ES-I3 (cell line): ENCODE results near the gene COX20.

Experiments
- H3K36me3 ChIP-seq: 2 replicates; pipeline ENCODE4 v1.6.1; 2013; ENCODE audit warnings: mild to moderate bottlenecking, low read length, control low read depth, moderate library complexity; ENCODE audit not compliant: insufficient read depth
- H3K4me1 ChIP-seq: 2 replicates; pipeline ENCODE4 v1.6.1; 2013; ENCODE audit warnings: mild to moderate bottlenecking, control low read depth, low read length; ENCODE audit not compliant: insufficient read depth
- H3K9ac ChIP-seq: 2 replicates; pipeline ENCODE4 v1.6.1; 2013; ENCODE audit warnings: low read depth, mild to moderate bottlenecking, low read length, moderate library complexity
- H3K9me3 ChIP-seq: 2 replicates; pipeline ENCODE4 v1.6.1; 2013; ENCODE audit warnings: mild to moderate bottlenecking, low read length, moderate library complexity; ENCODE audit not compliant: control insufficient read depth, insufficient read depth

The COX20 gene

GRCh38 chr1:244836135-244836521, 670 bp downstream of the COX20 start:
- Histone ChIP-seq H3K9ac (peak overlapping the region; percentile 85), H3K4me1 (peaks cover 5% of the 10 kb centered on the region; the same call in 1 of the 2 replicates), H3K36me3 (peaks cover 4% of the 10 kb centered on the region; the same call in 1 of the 2 replicates), H3K9me3 (no peaks in the 10 kb centered on the region)

- Histone ChIP-seq H3K9me3 (no peaks in the 10 kb centered on the region), H3K4me1 (peaks cover 5% of the 10 kb centered on the region; the same call in 1 of the 2 replicates), H3K36me3 (peaks cover 8% of the 10 kb centered on the region; the same call in 1 of the 2 replicates), H3K9ac (peak overlapping the region; percentile 85)
These were observed 1.1 kb downstream of the COX20 start for GRCh38 chr1:244836584-244836983.

GRCh38 chr1:244837597-244838258, 2.3 kb downstream of the COX20 start:
- H3K4me1 ChIP-seq, result peaks cover 5% of the 10 kb centered on the region; the same call in 1 of the 2 replicates
- H3K36me3 ChIP-seq, result peaks cover 9% of the 10 kb centered on the region; the same call in 1 of the 2 replicates
- H3K9ac ChIP-seq, result 0 out of 2 replicates have a peak overlapping the region, but pooled peaks have one; percentile 85
- no peaks in the 10 kb centered on the region for H3K9me3 ChIP-seq

- Histone ChIP-seq H3K9ac (no peak overlapping the region), H3K9me3 (no peaks in the 10 kb centered on the region), H3K36me3 (peaks cover 18% of the 10 kb centered on the region), H3K4me1 (peaks cover 5% of the 10 kb centered on the region; the same call in 1 of the 2 replicates)
These were observed 4.2 kb downstream of the COX20 start for GRCh38 chr1:244839656-244840055.

- Histone ChIP-seq H3K9me3 (no peaks in the 10 kb centered on the region), H3K36me3 (peaks cover 24% of the 10 kb centered on the region), H3K4me1 (peaks cover 5% of the 10 kb centered on the region; the same call in 1 of the 2 replicates), H3K9ac (no peak overlapping the region)
These were observed 4.8 kb downstream of the COX20 start for GRCh38 chr1:244840219-244840794.

- no peaks in the 10 kb centered on the region for H3K9me3 ChIP-seq
- peaks cover 5% of the 10 kb centered on the region; the same call in 1 of the 2 replicates for H3K4me1 ChIP-seq
- H3K9ac ChIP-seq, result no peak overlapping the region
- H3K36me3 ChIP-seq, result peaks cover 30% of the 10 kb centered on the region
These were observed 5.9 kb downstream of the COX20 start for GRCh38 chr1:244841273-244841927.

GRCh38 chr1:244843148-244843978, 7.9 kb downstream of the COX20 start:
- H3K36me3 ChIP-seq, result peaks cover 36% of the 10 kb centered on the region

GRCh38 chr1:244844155-244845121, 9.0 kb downstream of the COX20 start:
- peaks cover 33% of the 10 kb centered on the region for H3K36me3 ChIP-seq
- H3K4me1 ChIP-seq, result no peaks in the 10 kb centered on the region
- H3K9me3 ChIP-seq, result no peaks in the 10 kb centered on the region
- no peak overlapping the region for H3K9ac ChIP-seq

More at GRCh38 chr1:244843148-244843978, 7.9 kb downstream of the COX20 start:
- Histone ChIP-seq H3K9ac (no peak overlapping the region), H3K4me1 (no peaks in the 10 kb centered on the region), H3K9me3 (no peaks in the 10 kb centered on the region)

- H3K4me1 ChIP-seq, result no peaks in the 10 kb centered on the region
- H3K36me3 ChIP-seq, result peaks cover 35% of the 10 kb centered on the region
- H3K9ac ChIP-seq, result no peak overlapping the region
- no peaks in the 10 kb centered on the region for H3K9me3 ChIP-seq
These were observed 11.2 kb downstream of the COX20 start for GRCh38 chr1:244846653-244847052.

- no peaks in the 10 kb centered on the region for H3K4me1 ChIP-seq
- peaks cover 33% of the 10 kb centered on the region for H3K36me3 ChIP-seq
- no peak overlapping the region for H3K9ac ChIP-seq
- no peaks in the 10 kb centered on the region for H3K9me3 ChIP-seq
These were observed 13.9 kb downstream of the COX20 start for GRCh38 chr1:244849189-244849866.

GRCh38 chr1:244850099-244850852, 14.8 kb downstream of the COX20 start:
- Histone ChIP-seq H3K36me3 (peaks cover 32% of the 10 kb centered on the region), H3K4me1 (no peaks in the 10 kb centered on the region), H3K9ac (no peak overlapping the region), H3K9me3 (no peaks in the 10 kb centered on the region)

- Histone ChIP-seq H3K9ac (no peak overlapping the region), H3K4me1 (no peaks in the 10 kb centered on the region), H3K36me3 (peaks cover 36% of the 10 kb centered on the region), H3K9me3 (no peaks in the 10 kb centered on the region)
These were observed 15.4 kb downstream of the COX20 start for GRCh38 chr1:244850896-244851295.
